GM19395 (cell line): ENCODE measurements around the gene NOC2L.
"Not testable (repeated sequence)": the region's sequence is repeated elsewhere in the genome, so short reads cannot be mapped to it uniquely, and the experiment has no call there.

Source experiments
- ATAC-seq: cut with Tn5 transposase; IDR thresholded peaks from one replicate; pipeline ENCODE4 v1.9.1; 2021; ENCODE audit warnings: mild to moderate bottlenecking, moderate library complexity; ENCODE audit not compliant: unreplicated experiment

Gene NOC2L

GRCh38 chr1:994546-994945 lies 35.5 kb upstream of the NOC2L start:
- not testable (repeated sequence) for ATAC-seq

- no peak for ATAC-seq
Measured at GRCh38 chr1:993379-993995, 34.4 kb upstream of the NOC2L start.

GRCh38 chr1:992362-992761 lies 33.3 kb upstream of the NOC2L start:
- no peak for ATAC-seq

GRCh38 chr1:991895-992294 lies 32.8 kb upstream of the NOC2L start:
- ATAC-seq: no peak

- not testable (repeated sequence) for ATAC-seq
Measured at GRCh38 chr1:991275-991674, 32.2 kb upstream of the NOC2L start.

- ATAC-seq: not testable (repeated sequence)
Measured at GRCh38 chr1:988061-988460, 29.0 kb upstream of the NOC2L start.

GRCh38 chr1:985126-985525 lies 26.1 kb upstream of the NOC2L start:
- ATAC-seq: no peak

- no peak for ATAC-seq
Measured at GRCh38 chr1:984476-984814, 25.4 kb upstream of the NOC2L start.

- ATAC-seq: no peak
Measured at GRCh38 chr1:983798-984475, 24.9 kb upstream of the NOC2L start.

- no peak for ATAC-seq
Measured at GRCh38 chr1:982765-983436, 23.8 kb upstream of the NOC2L start.

GRCh38 chr1:981955-982558 lies 23.0 kb upstream of the NOC2L start, which contains the start of gene PERM1:
Gene PERM1, minus strand, starts transcription at chr1:982093. Its CDS starts 1,064 bp downstream, at chr1:981029.
- no peak for ATAC-seq

GRCh38 chr1:981491-981954 lies 22.5 kb upstream of the NOC2L start:
- ATAC-seq: no peak

- no peak for ATAC-seq
Measured at GRCh38 chr1:980602-981395, 21.7 kb upstream of the NOC2L start.

- ATAC-seq: no peak
Measured at GRCh38 chr1:980137-980571, 21.1 kb upstream of the NOC2L start.

- ATAC-seq: no peak
Measured at GRCh38 chr1:979744-980072, 20.7 kb upstream of the NOC2L start.

GRCh38 chr1:978835-979743 lies 20.0 kb upstream of the NOC2L start:
- ATAC-seq: no peak

GRCh38 chr1:978069-978834 lies 19.2 kb upstream of the NOC2L start:
- ATAC-seq: no peak

GRCh38 chr1:976791-977190 lies 17.7 kb upstream of the NOC2L start:
- ATAC-seq: not testable (repeated sequence)
